ENCODE data around the gene PEX10.

Gene PEX10

GRCh38 chr1:2391041-2391930, 21.1 kb downstream of the PEX10 start, which contains the start of the genes MORN1 and RER1:
MORN1 (minus strand) TSS chr1:2391554; CDS start chr1:2391533, 21 bp downstream.
RER1 (plus strand) TSS chr1:2391841; CDS start chr1:2395791, 3,950 bp downstream.
- peak within 1 kb of the TSS; percentile 90 for H3K4me3 ChIP-seq (ENCODE audit: low read depth, low read length)

GRCh38 chr1:2389644-2390043, 22.7 kb downstream of the PEX10 start:
- H3K4me3 ChIP-seq (ENCODE audit: low read depth, low read length) = no peak overlapping the region

DNA sequence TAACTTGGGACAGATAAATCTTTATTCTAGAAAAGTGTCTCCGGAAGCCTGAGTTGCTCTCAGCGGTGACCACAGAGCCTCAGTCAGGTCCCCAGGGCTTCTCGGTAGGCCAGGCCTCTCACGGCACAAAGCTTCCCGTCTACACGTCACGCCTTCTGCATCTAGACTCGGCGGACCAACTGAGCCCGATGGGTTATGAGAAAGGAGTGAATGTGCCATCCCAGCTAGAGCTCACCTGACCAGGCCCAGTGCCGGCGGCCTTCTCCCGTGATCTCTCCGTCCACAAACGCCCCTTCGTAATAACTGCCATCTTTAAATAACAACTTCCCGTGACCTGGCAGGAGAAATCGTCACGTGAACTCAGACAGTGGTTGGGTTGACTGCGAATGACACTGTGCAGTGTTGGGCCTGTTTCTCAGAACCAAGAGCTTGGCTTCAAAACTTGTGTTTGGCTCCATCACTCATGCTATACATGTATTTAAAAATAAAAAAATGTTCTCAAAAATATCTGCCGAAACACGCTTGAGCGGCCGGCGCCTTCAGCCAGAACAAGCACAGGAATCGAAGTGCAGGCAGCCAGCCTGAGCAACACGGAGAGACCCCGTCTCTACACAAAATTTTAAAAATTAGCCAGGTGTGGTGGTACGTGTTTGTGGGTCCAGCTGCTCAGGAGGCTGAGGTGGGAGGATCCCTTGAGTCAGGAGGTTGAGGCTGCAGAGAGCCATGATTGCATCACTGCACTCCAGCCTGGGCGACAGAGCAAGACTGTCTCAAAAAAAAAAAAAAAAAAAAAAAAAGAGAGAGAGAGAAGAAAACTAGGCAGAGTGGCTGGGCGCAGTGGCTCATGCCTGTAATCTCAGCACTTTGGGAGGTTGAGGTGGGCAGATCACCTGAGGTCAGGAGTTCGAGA, 24.1 kb downstream of the PEX10 start:
- no peak overlapping the region for H3K4me3 ChIP-seq (ENCODE audit: low read depth, low read length)

DNA sequence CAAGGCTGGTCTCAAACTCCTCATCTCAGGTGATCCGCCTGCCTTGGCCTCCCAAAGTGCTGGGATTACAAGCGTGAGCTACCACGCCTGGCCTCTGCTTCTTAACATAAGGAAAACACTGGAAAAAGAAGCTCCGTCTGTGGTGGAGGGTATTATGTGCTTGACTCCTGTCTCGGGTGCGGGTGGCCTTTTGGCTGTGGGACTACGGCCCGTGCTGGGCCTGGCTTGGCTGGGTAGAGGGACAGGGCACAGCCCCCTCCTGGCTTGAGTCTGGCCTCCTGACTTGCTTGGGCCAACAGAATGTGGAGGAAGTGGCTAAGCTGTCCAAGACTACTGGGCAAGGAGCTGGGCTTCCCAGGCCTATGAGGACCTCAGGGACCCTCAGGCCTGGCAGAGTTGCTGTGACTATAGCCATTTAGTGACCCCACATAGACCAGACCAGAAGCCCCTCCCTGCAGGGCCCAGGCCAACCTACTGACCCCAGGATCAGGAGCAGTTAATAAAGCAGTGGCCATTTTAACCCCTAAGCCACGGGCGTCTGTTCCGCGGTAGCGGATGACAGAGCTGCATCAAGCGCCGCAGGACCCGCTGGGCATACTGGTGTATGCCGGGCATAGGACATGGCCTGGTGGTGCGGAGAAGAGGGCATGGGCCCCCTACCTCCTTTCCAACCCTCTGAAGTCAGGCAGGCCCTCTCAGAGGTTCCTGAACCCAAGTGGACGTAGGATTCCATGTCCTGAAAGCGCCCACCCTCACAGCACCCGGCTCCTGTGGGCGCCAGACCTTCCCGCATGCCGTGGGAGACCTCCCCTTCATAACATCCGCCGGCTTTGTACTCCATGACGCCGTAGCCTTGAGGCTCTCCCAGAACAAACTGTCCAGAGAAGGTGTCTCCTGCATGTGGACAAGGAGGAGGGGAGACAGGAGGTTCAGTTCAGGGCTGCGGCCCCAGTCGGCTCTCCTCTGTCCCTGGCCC, 25.4 kb downstream of the PEX10 start:
- H3K4me3 ChIP-seq (ENCODE audit: low read depth, low read length) = no peak overlapping the region

- no peak overlapping the region for H3K4me3 ChIP-seq (ENCODE audit: low read depth, low read length)
Measured at GRCh38 chr1:2385606-2386280, 26.6 kb downstream of the PEX10 start.

- H3K4me3 ChIP-seq (ENCODE audit: low read depth, low read length) = no peak overlapping the region
Measured at GRCh38 chr1:2384941-2385481, 27.4 kb downstream of the PEX10 start.

GRCh38 chr1:2384130-2384860, 28.1 kb downstream of the PEX10 start:
- no peak overlapping the region for H3K4me3 ChIP-seq (ENCODE audit: low read depth, low read length)

DNA sequence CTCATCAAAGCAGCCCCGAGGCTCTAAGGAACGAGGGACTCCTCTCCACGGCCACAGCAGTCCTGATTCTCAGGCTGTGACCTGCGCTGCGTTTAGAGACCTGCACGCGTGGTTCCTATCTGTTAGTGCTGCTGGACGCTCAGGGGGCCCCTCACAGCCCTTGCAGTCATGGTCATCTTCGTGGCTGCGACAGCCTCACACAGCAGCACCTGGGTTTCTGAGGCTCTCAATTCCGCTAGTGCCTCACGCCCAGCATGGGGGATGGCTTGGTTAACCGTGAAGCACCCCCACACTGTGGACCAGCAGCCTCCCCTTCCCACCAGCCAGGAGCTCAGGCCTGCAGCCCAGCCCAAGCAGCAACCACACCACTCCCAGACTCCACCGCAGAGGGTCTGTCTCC, 28.8 kb downstream of the PEX10 start:
- H3K4me3 ChIP-seq (ENCODE audit: low read depth, low read length) = no peak overlapping the region

GRCh38 chr1:2382621-2383361, 29.6 kb downstream of the PEX10 start:
- H3K4me3 ChIP-seq (ENCODE audit: low read depth, low read length) = no peak overlapping the region

DNA sequence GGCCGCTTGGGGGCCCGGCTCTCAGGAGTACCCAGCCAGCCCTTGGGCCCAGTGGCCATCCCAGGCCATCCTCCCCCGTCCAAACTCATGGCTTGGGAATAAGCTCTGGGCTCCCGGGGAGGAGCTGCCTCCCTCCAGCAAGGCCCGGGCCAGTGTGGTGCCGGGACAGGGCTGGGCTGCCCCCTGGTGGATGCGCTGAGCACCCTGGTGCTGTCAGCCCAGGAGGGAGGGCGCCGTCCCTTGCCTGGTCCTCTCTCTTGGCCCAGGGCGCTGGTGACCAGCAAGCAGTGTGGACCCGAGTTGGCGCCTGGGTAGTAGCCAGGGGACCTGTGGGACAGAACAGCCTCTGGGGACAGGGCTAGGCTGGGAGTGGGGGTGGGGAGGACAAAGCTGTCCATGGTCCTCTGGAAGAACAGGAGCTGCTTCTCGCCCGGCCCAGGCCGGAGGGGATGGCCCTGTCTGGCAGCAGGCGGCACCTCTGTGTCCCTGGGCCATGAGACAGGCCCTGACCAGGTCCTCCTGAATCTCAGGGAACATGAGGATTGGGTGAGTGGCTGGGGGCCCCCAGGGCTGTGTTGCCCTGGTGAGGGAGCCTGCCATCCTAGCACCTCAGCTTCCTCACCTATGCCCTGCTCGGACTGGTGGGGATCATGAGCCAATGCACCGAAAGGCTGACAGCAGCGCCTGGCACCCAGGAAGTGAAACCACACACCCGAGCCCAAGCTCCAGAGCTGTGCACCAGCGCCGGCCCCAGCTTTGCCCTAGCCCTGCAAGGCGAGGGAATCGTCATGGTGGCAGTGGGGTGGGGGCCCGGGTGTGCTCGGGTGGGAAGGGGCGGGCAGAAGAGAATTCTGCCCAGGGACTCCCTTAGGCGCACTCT, 30.4 kb downstream of the PEX10 start:
- H3K4me3 ChIP-seq (ENCODE audit: low read depth, low read length) = no peak overlapping the region

DNA sequence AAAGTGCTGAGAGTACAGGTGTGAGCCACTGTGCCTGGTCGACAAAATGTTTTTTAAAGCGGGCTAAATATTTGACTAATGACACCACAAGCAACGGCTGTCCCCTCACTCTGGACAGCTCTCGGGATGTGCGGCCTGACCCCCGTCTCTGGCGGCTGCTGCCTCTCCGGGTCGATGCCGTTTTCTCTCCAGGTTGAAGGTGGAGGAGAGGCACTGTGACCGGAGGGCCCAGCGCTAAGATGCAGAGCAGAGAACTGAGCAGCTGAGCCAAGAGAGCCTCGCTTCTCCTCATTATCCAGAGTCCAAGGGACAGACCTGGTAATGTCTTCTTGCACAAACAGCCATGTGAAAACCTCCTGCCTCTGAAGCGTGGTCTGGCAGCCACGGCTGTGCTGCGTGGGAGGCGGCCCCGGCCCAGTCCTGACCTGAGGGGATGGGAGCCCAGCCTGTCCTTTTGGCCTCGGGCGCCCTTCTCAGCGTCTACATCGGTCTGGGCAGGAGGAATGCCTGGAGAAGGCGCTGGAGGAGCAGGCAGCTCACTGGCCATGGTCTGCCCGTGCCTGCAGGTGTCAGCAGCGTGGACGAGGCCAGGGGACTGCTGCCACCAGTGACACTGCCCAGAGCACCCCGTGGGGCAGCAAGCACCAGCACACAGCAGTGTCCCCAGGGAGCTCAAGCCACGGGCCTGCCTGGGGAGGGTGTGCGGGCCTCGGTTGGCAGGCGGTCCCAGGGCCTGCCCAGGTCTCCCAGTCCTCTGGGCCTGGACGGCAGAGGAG, 31.4 kb downstream of the PEX10 start:
- H3K4me3 ChIP-seq (ENCODE audit: low read depth, low read length) = no peak overlapping the region

DNA sequence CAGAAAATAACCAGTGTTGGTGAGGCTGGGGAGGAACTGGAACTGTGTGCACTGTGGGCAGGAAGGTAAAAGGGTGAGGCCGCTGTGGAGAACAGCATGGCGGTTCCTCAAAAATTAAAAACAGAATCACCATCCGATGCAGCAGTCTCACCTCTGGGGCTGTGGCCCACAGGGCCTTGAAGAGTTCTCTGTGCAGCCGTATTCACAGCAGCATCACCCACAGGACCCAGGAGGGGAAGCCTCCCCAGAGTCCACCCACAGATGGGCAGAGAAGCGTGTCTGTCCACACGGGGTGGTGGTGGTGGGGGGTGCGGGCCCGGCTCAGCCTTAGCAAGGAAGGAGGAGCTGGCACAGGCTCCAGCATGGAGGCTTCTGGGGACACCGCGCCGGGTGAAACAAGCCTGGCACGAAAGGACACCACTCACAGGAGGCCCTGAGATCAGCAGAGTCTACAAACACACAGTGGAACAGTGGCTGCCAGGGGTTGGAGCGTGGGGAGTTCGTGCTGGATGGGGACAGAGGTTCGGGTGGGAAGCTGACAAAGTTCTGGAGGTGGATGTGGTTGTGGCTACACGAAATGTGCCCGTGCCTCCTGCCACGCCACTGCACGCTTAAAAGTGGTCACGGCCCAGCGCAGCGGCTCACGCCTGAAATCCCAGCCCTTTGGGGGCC, 32.5 kb downstream of the PEX10 start:
- H3K4me3 ChIP-seq (ENCODE audit: low read depth, low read length) = no peak overlapping the region

- no peak overlapping the region for H3K4me3 ChIP-seq (ENCODE audit: low read depth, low read length)
Measured at GRCh38 chr1:2378956-2379732, 33.2 kb downstream of the PEX10 start.

GRCh38 chr1:2378441-2378851, 33.9 kb downstream of the PEX10 start:
- no peak overlapping the region for H3K4me3 ChIP-seq (ENCODE audit: low read depth, low read length)

GRCh38 chr1:2377751-2378440, 34.5 kb downstream of the PEX10 start:
- no peak overlapping the region for H3K4me3 ChIP-seq (ENCODE audit: low read depth, low read length)

Measured in iPS-11a (cell line).